Smooth muscle cell of the brain vasculature (primary cell): ENCODE measurements around the gene KL.
A peak's percentile ranks its signal among the peaks of the same experiment; 100 is the strongest.

Experiments used
- DNase-seq: peaks from one replicate; pipeline ENCODE4 v3.0.0-alpha.2; 2012; ENCODE audit warnings: low read depth, low spot score

Gene KL

DNA sequence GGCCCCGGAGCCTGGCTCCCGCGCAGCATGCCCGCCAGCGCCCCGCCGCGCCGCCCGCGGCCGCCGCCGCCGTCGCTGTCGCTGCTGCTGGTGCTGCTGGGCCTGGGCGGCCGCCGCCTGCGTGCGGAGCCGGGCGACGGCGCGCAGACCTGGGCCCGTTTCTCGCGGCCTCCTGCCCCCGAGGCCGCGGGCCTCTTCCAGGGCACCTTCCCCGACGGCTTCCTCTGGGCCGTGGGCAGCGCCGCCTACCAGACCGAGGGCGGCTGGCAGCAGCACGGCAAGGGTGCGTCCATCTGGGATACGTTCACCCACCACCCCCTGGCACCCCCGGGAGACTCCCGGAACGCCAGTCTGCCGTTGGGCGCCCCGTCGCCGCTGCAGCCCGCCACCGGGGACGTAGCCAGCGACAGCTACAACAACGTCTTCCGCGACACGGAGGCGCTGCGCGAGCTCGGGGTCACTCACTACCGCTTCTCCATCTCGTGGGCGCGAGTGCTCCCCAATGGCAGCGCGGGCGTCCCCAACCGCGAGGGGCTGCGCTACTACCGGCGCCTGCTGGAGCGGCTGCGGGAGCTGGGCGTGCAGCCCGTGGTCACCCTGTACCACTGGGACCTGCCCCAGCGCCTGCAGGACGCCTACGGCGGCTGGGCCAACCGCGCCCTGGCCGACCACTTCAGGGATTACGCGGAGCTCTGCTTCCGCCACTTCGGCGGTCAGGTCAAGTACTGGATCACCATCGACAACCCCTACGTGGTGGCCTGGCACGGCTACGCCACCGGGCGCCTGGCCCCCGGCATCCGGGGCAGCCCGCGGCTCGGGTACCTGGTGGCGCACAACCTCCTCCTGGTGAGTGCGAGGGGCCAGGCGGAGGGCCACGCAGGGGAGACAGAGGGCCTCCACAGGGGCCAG lies at the start of gene KL:
KL (plus strand) TSS at position 10 of the 909 bp plus-strand sequence; CDS start at position 28, 18 bp downstream.
- no peak for DNase-seq

DNA sequence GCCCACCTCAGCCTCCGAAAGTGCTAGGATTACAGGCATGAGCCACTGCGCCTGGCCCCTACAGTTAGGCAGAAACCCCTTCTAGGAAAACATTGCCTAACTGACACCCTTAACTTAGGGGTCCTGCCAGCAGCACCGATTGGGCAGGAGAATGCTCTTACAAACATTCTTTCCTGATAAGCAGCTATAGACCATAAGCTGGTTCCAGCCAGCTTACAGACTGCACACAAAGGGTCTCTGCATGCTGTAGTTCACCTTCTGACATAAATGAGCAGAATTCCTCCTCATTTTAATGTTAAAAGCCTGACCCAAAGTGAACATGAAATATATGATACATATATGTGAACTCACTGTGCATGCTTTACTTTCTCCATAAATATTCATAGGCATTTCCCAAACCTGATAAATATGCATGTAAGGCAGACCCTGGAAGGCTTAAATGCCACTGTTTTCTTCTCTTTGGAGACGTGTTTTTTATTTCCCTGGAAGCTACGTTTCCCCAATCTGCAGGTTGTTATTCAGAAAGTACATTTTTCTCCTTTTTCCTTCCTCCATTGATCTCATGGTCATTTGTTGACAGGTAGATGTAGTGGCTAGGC lies 48.5 kb upstream of the KL start:
- DNase-seq = no peak

DNA sequence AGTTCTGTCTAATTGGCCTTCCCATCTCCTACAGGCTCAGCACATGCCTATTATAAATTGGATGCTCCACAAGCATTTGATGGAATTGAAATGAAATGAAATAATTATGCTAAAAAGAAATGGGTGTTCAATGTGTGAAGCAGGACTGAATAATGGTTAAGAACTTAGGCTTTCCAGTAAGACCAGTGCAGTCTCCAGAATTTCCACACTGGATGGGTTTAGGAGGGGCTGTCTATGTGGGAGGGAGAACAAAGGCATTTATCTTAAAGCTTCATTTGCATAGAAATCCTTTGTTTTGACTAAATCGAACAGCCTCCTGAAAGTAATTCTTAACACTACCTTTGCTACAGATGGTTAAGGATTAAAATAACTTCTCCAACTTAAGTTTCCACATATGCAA lies 47.9 kb upstream of the KL start:
- no peak for DNase-seq

DNA sequence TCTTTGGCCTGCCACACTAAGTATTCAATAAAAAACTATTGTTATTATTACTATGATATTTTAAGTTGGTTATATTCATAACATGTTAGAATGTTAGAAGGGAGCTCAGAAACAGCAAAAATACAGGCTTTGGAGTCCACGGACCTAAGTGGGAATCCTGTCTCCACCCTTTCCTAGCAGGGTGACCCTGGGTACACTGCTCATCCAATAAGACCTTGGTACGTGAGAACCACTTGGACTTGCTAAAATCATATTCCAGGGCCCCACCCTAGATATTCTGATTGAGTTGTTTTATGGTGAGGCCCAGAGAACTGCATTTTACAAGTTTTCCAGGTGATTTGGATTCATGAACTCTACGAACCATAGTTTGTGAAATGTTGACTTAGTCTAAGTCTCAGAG lies 47.4 kb upstream of the KL start:
- DNase-seq = no peak

DNA sequence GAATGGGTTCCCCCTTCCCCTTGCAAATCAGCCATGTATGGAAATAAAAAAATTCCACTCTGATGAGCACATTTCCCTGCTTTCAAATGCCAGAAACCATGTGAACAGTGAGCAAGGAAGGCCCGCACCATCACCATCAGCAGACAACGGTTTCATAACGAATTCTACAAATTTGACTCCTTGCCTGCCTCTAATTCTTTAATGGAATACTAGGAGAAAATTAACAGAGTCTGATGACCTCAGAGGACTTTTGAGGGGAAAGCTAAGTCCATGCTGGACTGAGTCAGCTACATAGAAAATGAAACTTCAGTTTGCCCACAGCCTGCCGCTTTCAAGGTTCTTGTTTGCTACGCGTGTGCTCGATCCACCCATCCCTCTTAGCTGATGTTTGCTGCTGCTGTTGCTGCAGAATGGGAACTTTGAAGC lies 46.7 kb upstream of the KL start:
- DNase-seq = peak; percentile 21

DNA sequence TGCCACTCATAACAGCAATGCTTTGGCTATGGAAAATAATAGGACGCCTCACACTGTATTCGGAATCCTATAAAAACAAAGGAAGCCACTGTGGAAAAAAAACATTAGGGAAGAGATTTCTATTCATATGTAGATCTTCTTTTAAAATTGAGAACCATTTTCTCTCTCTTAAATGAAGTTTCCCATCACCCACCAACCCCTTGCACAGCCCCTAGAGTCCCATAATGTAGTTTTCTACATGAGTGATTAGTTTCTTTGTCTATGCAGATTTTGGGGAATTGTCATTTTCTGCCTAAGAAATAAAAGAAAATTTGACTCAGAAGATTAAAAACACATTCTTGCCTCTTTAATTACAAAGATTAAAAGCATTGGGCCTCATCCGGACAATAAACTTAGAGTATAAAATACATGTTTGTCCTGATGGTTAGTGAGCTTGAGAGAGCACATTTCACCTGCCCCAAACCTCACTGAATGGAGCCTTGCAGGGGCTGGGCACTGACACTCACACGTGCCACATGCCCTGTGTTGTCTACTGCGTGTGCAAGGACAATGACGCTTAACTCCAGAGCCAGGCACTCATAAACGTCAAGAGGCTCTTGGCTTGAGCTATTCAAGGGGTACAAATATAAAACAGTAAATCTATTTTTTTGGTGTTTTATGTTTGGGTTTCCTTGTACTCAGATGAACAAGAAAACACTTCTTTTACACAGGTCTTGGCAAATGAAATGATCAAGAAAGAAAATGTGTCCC lies 40.0 kb upstream of the KL start:
- no peak for DNase-seq

DNA sequence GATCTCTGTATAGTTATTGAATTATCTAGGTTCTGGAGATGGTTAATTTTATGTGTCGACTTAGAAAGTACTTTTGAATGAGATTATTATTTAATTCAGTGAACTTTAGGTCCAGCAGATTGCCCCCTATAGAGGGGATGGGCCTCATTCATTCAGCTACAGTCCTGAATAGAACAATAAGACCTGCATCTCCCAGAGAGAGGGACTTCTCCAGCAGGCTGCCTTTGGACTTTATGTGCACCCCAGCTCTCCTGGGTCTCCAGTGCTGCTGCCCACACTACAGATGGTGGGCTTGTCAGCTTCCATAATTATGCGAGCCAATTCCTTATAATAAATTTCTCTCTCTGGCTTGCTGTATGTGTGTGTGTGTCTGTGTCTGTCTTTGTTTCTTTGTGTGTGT lies 39.3 kb upstream of the KL start:
- DNase-seq = no peak

DNA sequence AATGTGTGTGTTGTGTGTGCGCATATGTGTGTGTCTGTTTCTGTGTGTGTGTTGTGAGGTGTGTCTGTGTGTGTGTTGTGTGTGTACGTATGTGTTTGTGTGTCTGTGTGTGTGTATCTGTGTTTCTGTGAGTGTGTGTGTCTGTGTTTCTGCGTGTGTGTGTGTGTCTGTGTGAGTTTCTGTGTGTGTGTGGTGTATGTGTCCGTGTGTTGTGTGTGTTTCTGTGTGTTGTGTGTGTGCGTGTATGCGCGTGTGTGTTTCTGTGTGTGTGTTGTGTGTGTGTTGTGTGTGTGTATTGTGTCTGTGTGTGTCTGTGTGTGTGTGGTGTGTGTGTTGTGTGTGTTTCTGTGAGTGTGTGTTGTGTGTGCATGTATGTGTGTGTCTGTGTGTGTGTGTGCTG lies 38.9 kb upstream of the KL start:
- no peak for DNase-seq

DNA sequence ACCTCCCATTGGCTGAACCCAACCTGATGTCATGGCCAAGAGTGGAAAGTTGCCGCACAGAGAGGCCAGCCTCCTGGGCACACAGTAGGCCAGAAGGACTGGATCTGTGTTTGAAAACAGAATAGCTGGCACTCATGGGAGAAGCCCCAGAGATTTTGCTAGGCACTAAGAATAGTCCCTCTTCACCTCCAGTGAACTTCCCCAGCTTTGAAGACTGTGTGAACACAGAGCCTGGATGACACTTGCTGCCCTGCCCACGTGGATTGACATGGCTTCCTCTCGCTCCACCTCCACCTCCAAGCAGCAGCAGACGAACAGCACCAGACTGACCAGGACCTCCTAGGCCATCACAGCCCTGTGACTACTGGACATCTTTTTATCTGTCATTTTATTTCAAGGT lies 37.9 kb upstream of the KL start:
- DNase-seq = no peak

DNA sequence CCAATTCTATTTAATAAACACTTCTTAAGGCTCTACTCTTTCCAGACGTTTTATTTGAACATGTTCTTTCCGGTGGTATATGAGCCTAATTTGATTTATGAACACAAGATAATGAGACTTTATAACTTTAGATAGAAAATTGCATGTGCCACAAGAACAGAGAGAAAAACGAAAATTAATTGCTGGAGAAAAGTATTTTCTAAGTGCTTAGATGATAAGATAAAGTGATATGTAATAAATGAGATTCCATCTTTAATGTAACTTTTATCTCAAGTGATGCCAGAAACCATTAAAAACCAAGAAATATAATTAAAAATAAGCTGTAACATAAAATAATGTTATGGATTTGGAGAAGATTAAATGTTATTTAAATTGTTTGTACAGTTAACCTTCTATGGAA lies 33.2 kb upstream of the KL start:
- no peak for DNase-seq

DNA sequence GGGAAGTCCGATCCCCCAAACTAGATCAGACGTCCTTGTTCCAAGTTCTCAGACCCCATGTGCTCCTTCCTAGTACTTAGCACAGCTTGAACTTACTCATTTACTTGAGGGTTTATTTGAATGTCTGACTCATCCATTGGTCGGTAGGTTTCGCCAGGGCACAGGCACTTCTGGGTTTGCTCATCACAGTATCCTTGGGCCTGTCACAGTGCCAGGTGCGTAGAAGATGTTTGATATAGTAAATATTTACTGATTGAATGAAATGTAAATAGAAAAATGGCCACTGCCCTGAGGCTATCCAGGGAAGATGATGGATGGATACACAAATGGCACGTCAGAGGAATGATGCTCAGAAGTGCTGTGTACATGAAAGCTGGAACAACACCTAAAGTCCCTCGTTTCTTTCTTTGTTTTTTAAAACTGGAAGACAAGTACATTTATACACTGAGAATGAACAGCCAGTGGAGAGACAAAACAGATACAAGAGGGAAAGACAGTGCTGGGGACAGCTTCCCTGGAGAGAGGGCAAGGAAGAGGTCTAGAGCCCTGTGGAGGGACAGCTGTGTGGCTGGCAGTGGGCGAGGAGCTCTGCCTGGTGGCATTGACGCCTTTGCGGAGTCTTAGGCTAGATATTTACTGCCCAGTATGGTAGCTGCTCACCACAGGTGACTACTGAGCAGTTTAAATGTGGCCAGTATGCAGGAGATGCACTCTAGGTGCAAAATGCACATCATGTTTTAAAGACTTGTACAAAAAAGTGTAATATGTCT lies 31.2 kb upstream of the KL start:
- no peak for DNase-seq

DNA sequence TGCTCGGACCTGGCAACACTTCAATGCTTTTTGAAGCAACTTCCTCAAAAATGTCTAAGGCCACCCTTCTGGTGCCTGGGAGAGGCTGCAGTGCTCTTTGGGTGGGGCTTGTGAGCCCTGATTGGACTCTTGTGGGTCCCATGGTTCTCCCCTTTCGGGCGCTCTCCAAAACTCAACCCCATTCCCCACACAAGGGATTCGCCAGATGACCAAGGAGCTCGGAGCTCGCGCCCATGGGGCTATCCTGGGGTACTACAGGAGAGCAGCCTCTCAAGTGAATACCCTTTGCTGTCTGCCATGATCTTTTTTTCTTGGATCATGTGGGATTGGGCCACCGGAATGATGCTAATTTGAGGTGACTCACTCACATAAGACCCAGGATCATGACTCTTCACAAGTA lies 29.7 kb upstream of the KL start:
- DNase-seq = no peak

DNA sequence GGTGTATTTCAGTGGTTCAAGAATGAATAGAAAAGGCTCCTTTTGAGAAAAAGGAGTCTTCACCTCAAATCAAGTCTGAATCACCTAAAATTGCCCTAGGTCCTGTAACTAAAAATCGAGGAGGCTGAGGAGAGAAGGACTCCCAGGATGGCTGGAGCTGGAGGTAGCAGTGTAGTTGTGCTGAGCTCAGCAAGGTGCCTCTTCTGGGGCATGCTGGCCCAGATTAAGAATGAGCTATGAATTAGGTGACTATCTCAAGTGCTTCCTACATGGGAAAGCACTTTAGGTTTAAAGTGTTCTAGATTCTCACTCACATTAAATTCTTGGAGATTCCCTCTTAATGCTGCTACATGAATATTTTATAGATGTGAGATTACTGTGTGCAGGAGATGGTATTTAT lies 28.8 kb upstream of the KL start:
- DNase-seq = no peak

DNA sequence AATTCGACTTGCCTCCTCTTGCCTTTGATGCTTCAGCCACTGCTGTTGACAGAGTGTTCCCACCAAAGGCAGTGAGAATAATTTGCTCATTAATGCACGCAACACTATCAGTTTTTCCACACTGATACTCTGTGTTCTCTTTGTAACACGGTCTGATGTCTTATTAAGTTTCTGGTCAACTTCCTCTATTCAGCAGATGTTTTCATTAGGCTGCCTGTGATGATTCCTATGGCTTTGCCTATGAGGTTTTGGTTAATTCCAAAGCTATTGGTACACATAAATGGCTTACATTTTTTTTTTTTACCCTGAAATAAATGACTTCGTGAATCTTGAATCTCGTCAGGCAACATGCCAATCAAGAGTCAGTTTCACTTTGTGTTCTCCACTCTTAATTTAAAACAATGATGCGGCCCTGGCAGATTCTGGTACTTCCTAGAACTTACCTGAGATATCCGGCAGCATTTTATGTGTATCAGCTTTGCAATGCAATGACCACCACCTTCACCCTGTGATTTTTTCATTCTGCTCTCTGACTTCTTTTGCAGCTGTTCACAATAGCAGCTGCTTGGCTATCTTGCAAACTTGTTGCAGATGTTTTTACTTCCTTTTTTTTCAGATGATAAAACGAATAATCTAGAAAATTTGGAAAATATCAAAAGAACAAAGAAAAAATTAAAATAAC lies 27.5 kb upstream of the KL start:
- no peak for DNase-seq

DNA sequence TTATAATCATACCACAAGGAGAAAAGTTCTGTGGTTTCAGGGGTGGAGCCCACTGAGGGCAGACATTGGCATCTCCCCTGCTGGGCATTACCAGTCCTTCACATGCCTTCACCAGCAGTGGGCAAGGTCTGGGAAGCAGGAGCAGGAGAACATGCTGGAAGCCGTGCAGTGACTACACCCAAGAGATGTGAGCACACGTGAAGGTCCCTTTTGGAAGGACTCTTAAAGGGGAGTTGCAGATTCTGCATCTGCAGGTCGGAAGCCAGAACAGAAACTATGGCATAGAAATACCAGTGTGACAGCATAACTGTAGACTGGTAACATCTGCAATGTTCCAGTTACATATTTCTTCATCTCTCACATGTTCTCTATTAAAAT lies 26.9 kb upstream of the KL start:
- DNase-seq = no peak

DNA sequence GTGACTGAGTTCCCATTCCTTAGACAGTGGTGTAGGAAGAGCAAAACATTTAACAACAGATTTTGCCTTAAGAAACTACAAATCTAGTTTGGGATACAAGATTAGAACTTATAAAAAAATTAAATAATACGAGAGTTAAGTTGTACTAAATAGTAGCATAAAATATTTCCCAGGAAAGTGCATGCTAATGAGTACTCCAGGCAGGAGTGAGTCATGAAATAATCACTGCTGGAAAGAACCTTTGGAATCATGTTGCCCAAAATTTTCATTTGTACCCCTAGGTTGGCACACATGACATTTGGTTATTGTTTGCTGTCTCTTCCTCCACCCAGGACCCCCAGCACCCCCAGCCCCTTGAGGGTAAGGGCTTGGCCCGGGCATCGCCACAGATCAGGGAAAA lies 26.3 kb upstream of the KL start:
- DNase-seq = no peak

DNA sequence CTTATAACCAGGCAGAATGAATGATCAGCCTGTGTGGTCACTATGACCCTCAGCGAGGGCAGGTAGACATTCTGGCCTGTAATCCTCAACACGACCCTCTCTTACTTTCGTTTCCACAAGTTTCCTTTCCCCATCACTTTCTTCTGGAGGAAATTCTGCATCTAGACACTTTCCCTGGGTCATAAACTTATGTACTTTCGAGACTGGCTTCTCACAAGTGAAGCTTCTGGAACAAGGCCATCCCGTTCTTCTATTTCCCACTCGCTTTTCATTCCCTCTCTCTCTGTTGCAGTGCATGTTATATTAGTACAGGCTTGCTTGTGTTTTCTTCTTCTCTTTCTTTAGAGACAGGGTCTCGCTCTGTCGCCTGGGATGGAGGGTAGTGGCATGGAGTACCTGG lies 23.1 kb upstream of the KL start:
- DNase-seq = no peak

DNA sequence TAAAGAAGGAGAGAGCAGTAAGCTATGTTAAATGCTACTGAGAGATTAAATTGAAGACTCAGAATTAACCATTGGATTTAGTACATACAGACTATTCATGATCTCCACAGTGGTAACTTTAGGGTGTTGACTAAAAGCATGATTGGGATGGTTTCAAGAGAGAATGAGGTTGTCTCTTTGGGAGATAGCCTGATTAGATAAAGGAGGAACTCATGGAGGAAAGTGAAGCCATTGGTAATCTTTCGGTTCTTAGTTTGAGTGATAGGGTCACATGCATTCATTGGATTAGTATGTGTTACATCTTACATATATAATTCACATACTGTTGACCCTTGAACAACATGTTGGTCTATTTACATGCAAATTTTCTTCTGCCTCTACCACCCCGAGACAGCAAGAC lies 18.8 kb upstream of the KL start:
- no peak for DNase-seq

DNA sequence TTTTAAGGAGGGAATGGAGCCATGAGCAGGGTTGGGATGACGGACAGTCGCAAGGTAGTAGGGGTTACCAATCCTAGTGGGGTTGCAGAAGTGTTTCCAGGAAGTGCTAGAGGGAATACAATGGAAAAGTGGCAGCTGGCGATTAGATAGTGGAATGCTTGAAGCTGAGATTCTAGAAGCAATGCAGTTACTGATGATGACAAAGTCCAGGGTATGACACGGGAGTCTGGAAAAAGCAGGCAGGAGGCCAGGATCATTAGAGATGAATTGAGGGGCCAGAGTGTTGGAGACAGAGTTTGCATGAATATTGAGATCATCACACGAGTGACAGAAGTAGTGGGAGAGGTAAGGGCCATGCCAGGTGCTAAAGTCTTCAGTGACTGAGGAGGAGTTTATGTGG lies 17.3 kb upstream of the KL start:
- no peak for DNase-seq

DNA sequence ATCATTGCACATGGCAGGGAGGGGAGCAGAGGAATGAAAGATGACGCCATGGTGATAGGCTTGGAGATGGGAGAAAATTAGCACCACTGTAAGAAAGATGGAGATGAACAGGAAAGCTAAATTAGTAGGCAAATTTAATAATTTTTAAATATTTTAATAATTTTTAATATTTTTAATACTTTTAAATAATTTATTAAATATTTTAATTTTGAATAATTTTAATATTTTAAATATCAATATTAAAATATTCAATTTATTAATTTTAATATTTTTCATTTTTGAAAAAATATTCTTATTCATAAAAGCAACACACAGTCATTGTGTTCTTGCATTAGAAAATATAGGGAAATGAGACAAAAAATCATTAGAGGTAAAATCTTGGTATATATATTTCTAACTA lies 15.9 kb upstream of the KL start:
- DNase-seq = no peak

DNA sequence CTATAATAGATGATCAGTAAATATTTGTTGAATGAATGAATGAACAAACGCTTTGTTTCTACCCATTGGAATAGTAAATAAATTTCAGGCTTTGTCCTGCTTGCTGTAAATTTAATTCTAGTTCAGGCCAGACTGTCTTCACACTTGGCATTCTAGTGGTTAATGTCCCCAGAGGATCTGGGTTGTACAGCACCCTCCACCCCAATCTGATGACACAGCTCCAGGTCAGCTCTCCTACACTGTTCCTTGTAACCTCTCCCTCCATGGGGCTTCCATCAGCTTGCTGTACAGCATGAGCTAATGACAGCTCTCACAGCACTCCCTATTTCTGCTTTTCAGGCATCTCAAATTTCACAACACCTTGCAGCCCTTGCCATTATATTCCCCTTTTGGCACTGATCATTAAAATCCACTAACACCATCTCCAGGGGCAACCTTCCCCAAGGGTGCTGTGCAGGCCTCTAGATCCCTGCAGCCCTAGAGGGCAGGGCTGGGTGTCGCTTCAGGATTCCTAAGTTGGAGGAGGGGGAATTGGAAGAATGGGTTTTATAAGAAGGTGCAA lies 12.7 kb upstream of the KL start:
- no peak for DNase-seq
